ENCODE measurements around the gene ZGLP1.

Gene ZGLP1

GRCh38 chr19:10295847-10296591 lies 13.6 kb downstream of the ZGLP1 start:
- no peak for DNase-seq

GRCh38 chr19:10295305-10295846 lies 14.2 kb downstream of the ZGLP1 start:
- no peak for DNase-seq

GRCh38 chr19:10294368-10294697 lies 15.3 kb downstream of the ZGLP1 start:
- no peak for DNase-seq

GRCh38 chr19:10293637-10294367 lies 15.8 kb downstream of the ZGLP1 start:
- DNase-seq: no peak

GRCh38 chr19:10292789-10293636 lies 16.6 kb downstream of the ZGLP1 start:
- DNase-seq: no peak

GRCh38 chr19:10292206-10292788 lies 17.3 kb downstream of the ZGLP1 start:
- DNase-seq: peak in 36 of 58 donors; percentile 2 to 68 (median 28)

- DNase-seq: no peak
These were observed 17.9 kb downstream of the ZGLP1 start for GRCh38 chr19:10291554-10292205.

GRCh38 chr19:10290876-10291553 lies 18.6 kb downstream of the ZGLP1 start:
- DNase-seq: peak in 32 of 58 donors; percentile 7 to 68 (median 19)

- DNase-seq: peak in 6 of 58 donors; percentile 3 to 49 (median 25)
These were observed 19.2 kb downstream of the ZGLP1 start for GRCh38 chr19:10290357-10290875.

GRCh38 chr19:10289836-10290356 lies 19.7 kb downstream of the ZGLP1 start, which contains the start of gene ICAM5:
TSS of gene ICAM5 (plus strand) at chr19:10289952. CDS start at chr19:10290044, 92 bp downstream.
- DNase-seq: peak in 37 of 58 donors; percentile 11 to 86 (median 45)

GRCh38 chr19:10289167-10289835 lies 20.3 kb downstream of the ZGLP1 start:
- peak in 33 of 58 donors; percentile 11 to 86 (median 50) for DNase-seq

- peak in 27 of 58 donors; percentile 8 to 62 (median 35) for DNase-seq
These were observed 20.9 kb downstream of the ZGLP1 start for GRCh38 chr19:10288662-10289166.

- DNase-seq: peak in 1 of 58 donors; percentile 5
These were observed 22.5 kb downstream of the ZGLP1 start, which contains the start of gene ICAM4 for GRCh38 chr19:10286803-10287737. TSS of gene ICAM4 (plus strand) at chr19:10286955. CDS start at chr19:10287013, 58 bp downstream.

GRCh38 chr19:10285393-10285792 lies 24.2 kb downstream of the ZGLP1 start:
- DNase-seq: no peak

GRCh38 chr19:10284960-10285278 lies 24.7 kb downstream of the ZGLP1 start:
- DNase-seq: no peak

GRCh38 chr19:10284065-10284959 lies 25.3 kb downstream of the ZGLP1 start:
- DNase-seq: no peak
